HG03521 (cell line): ENCODE measurements around the gene SGCB.

ENCODE experiments used
- ATAC-seq: cut with Tn5 transposase; IDR thresholded peaks from one replicate; pipeline ENCODE4 v1.9.1; 2021; ENCODE audit warnings: mild to moderate bottlenecking, moderate library complexity; ENCODE audit not compliant: unreplicated experiment

The SGCB gene

GRCh38 chr4:52019936-52020657, 18.0 kb downstream of the SGCB start, which contains the start of gene LRRC66:
Gene LRRC66 (minus strand): TSS chr4:52020363. CDS start chr4:52017613, 2,750 bp downstream.
- ATAC-seq = no peak

- ATAC-seq = no peak
These were observed 20.3 kb downstream of the SGCB start for GRCh38 chr4:52017814-52018213.

- no peak for ATAC-seq
These were observed 21.1 kb downstream of the SGCB start for GRCh38 chr4:52016981-52017380.

DNA sequence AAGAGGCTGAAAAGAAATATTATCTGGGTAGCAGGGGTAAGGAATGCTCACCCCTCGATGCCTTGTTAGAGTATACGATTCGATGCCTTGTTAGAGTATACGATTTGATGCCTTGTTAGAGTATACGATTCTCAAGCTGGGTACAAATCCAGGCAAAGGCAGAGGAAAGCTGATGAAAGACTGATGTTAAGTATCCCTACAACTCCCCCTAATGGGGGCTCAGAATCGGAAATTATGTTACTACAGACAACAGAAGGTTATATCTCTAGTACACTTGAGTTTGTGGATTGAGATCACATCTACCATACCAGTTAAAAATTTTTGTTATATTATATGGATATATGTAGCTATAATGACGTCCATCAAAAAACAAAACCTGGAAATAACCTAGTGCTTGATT, 22.7 kb downstream of the SGCB start:
- ATAC-seq = no peak

- ATAC-seq = no peak
These were observed 23.2 kb downstream of the SGCB start for GRCh38 chr4:52014903-52015302.

DNA sequence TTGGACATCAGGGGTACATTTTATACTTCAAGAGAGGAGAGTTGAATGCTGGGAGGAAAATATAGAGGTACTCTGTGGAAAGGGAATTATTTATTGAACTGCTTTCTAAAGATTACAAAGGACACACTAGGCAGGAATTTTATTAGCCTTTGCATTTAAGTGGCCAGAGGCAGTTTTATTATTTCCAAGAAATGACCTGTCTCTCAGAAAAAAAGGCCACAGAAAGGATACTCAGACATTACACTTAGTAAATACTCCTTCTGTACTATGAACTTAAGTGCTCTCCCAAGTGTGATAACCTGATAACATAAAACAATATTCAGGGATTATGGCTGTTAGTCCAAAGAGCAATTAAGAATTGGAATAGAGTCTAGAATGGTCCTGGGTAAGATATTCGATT, 25.4 kb downstream of the SGCB start:
- no peak for ATAC-seq

DNA sequence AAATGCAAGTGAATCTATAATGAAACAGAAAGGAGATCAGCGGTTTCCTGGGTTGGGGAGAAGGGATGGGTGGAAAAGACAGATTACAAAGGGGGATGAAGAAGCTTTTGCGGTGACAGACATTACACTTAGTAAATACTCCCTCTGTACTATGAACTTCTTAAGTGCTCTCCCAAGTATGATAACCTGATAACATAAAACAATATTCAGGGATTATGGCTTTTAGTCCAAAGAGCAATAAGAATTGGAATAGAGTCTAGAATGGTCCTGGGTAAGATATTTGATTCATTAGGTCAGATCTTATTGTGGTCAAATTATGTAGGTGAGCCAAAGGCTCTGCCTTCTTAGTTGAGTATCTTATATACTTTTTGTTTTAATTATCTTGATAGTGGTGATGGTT, 27.1 kb downstream of the SGCB start:
- ATAC-seq = no peak

DNA sequence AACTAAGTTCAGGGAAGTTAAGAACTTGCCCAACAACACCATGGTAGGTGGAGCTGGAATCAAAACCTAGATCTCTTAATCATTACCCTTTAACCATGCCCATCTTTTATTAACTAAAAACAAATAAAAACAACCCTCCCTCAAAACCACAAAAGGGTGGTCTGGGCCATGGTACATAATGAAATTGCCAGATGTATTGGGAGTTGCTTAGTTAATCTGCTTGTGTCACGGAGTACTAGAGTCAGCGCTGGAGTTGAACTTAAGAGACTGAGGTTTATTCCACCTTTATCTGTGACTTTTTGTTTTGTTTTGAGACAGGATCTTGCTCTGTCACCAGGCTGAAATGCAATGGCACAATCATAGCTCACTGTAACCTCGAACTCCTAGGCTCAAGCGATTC, 31.2 kb downstream of the SGCB start:
- ATAC-seq = no peak

DNA sequence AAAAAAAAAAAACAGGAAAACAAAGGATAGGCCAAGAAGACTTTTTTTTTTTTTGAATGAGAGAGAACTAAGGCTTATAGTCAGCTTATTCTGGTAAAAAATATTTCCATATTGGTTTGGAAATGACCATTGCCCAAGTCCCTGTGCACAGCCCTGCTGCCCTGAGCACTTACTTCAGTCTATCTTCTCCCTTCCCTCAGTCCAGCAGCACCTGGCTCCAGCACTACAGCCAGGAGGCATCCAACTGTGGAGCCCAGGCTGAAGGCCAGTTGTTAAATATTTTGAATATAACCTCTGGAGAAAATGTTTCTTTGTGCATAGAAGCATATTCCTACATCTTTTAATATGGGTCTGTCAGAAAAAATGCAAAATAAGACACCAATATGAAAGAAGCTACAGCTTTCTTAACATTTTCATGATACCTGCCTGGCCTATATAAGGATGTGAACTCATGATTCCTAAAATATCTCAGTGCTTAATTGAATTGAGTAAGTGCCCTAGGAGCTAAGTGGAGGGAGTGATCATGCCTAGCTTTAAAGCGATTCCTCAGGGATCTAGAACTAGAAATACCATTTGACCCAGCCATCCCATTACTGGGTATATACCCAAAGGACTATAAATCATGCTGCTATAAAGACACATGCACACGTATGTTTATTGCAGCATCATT, 32.4 kb downstream of the SGCB start:
- ATAC-seq = no peak

DNA sequence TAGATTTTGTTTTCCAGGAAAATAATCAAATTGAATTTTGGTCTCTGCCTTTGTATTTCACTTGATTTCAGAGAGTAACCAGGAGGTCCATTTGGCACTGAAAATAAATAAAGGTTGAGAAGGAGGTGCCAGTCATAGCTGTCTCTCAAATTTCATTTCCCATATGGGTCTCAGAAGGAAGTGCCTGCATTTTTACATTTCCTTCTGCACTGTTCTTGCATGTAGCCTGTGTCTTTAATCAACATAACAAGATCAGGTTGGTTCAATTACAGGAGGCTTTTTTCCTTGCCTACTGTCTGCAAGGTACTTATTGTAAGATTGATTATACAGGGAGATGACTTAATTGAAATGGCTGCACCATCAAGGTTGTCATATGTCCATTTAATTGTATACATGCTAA, 33.7 kb downstream of the SGCB start:
- ATAC-seq = no peak

- no peak for ATAC-seq
These were observed 36.5 kb downstream of the SGCB start for GRCh38 chr4:52001616-52002015.

DNA sequence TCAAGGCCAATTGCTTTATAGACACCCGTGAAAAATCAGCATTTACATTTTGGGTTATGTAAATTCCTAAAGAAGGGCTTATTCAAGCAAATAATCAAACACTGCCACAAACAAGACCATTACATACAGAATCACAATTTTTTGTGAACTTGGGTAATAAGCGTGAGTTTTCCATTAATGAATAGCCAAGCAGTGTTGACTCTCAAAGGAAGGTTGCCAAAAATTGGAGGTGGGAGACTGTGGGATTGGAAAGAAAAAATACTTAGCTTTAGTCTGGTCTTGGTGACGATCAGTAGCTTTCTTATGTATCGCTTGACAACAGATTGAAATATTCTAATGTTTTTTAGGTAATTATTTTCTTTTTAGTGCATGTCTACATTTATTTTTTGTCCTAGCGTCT, 38.8 kb downstream of the SGCB start:
- ATAC-seq = no peak

- ATAC-seq = no peak
These were observed 39.3 kb downstream of the SGCB start for GRCh38 chr4:51998837-51999236.

DNA sequence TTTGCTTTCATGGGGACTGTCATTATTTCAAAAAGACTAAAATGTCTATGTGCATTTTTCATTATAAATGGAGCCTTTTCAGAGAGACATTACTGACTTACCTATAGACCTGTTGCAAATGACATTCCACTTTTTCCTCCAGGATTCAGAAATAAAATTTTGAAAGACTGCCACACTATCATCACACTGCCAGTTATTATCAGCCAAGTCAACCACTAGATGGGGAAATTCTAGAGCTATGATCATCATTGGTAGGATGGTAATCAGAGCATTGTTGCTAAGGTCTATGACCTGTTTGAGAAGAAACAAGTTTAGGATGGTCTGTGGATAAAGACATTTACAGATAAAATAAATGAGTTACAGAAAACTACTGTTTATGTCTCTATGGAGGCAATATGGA, 40.5 kb downstream of the SGCB start:
- no peak for ATAC-seq

- ATAC-seq = no peak
These were observed 42.4 kb downstream of the SGCB start for GRCh38 chr4:51995647-51996220.
